Keratinocyte (primary cell): ENCODE measurements around the gene MLEC. TPM values are rescaled to one million over a fixed set of nuclear protein-coding genes. Genes with fewer than 3 reads are reported as not detected.
A peak's percentile ranks its signal among the peaks of the same experiment; 100 is the strongest.

Experiments
- DNase-seq: peaks from one replicate; pipeline ENCODE4 v3.0.0-alpha.2; 2011; ENCODE audit warnings: low read depth, missing footprints, low spot score
- FAIRE-seq: peaks from 2 replicates; lab custom pipeline; 2011; peaks lifted over from hg19 to GRCh38; lab: Jason Lieb, UNC
- H2AFZ ChIP-seq: 2 replicates; pipeline ENCODE4 v1.6.0; 2012; ENCODE audit warnings: low read length, control low read depth, inconsistent platforms; ENCODE audit not compliant: control insufficient read depth
- H3K27ac ChIP-seq: 2 replicates; pipeline ENCODE4 v1.5.1; 2011; ENCODE audit warnings: low read length; ENCODE audit not compliant: control insufficient read depth, insufficient read depth
- H3K27me3 ChIP-seq: 3 replicates; pipeline ENCODE4 v1.6.0; 2011; ENCODE audit warnings: low read length; ENCODE audit not compliant: control insufficient read depth, insufficient read depth; ENCODE audit errors: extremely low read depth
- H3K36me3 ChIP-seq, 2 experiments: 2 replicates in 1 of 2; 3 replicates in 1 of 2; pipeline ENCODE4 v1.5.1; 2011; ENCODE audit warnings: low read length in 2 of 2, mild to moderate bottlenecking in 1 of 2; ENCODE audit not compliant: control insufficient read depth in 2 of 2, insufficient read depth in 2 of 2; ENCODE audit errors: extremely low read depth in 1 of 2
- H3K4me1 ChIP-seq: 3 replicates; pipeline ENCODE4 v1.5.1; 2011; ENCODE audit warnings: low read length; ENCODE audit not compliant: control insufficient read depth, insufficient read depth; ENCODE audit errors: extremely low read depth
- H3K4me2 ChIP-seq: 3 replicates; pipeline ENCODE4 v1.6.0; 2011; ENCODE audit warnings: low read depth, low read length; ENCODE audit not compliant: control insufficient read depth, insufficient read depth; ENCODE audit errors: extremely low read depth
- H3K4me3 ChIP-seq, 3 experiments: fragments of 200-600 bp in 1 of 3; sonication (generic) in 1 of 3; 2 replicates in 2 of 3; 3 replicates in 1 of 3; pipeline ENCODE4 v1.5.1; 2011 to 2016; ENCODE audit warnings: low read length in 3 of 3, mild to moderate bottlenecking in 3 of 3, control low read depth in 2 of 3, inconsistent platforms in 1 of 3, low read depth in 1 of 3, mixed read lengths in 1 of 3, mixed run types in 1 of 3, moderate library complexity in 1 of 3; ENCODE audit not compliant: control insufficient read depth in 2 of 3, insufficient read depth in 2 of 3; ENCODE audit errors: extremely low read depth in 1 of 3
- H3K79me2 ChIP-seq: 2 replicates; pipeline ENCODE4 v1.6.0; 2012; ENCODE audit warnings: low read length; ENCODE audit not compliant: control insufficient read depth, insufficient read depth
- H3K9ac ChIP-seq: 3 replicates; pipeline ENCODE4 v1.6.0; 2011; ENCODE audit warnings: low read length; ENCODE audit not compliant: control insufficient read depth, insufficient read depth; ENCODE audit errors: extremely low read depth
- H3K9me1 ChIP-seq: 3 replicates; pipeline ENCODE4 v1.6.0; 2011; ENCODE audit warnings: low read length; ENCODE audit not compliant: control insufficient read depth, insufficient read depth; ENCODE audit errors: extremely low read depth
- H3K9me3 ChIP-seq: 2 replicates; pipeline ENCODE4 v1.5.1; 2012; ENCODE audit warnings: low read depth, low read length; ENCODE audit not compliant: control insufficient read depth
- H4K20me1 ChIP-seq: 3 replicates; pipeline ENCODE4 v1.6.0; 2011; ENCODE audit warnings: low read length; ENCODE audit not compliant: control insufficient read depth, insufficient read depth; ENCODE audit errors: extremely low read depth
- EZH2 ChIP-seq: IDR thresholded peaks from one replicate; pipeline ENCODE4 v1.6.1; 2012; ENCODE audit warnings: inconsistent platforms, mild to moderate bottlenecking, low read length, moderate library complexity
- dilution Hi-C: fragments of 300-500 bp; cut with MboI; formaldehyde crosslinking; loops from one replicate; pipeline ENCODE4 v1.7.0; 2020; ENCODE audit warnings: low sequenced_read_pairs; ENCODE audit not compliant: extremely low pct_ligation_motif_present
- polyA plus RNA-seq, 5 experiments: library from polyadenylated mRNA; depleted of rRNA in 3 of 5; stranded (reverse) in 3 of 5; stranded (forward) in 1 of 5; unstranded in 1 of 5; fragments of >200 nt; gene quantifications; 1 replicate in 1 of 5; 2 replicates in 3 of 5; 3 replicates in 1 of 5; pipeline versions ENCODE4 v1.2.1 to v1.2.3, GENCODE V29; 2011 to 2012; ENCODE audit warnings: missing spikeins in 2 of 5, low read depth in 1 of 5, low replicate concordance in 1 of 5
- TF ChIP-seq, protein P1 (sequence below), 3 experiments: IDR thresholded peaks in 1 of 3; conservative IDR thresholded peaks in 1 of 3; optimal IDR thresholded peaks in 1 of 3; 2 replicates in 2 of 3; 3 replicates in 1 of 3; pipeline versions ENCODE3 to v1.5.1; 2011; ENCODE audit warnings: low read length in 3 of 3, mild to moderate bottlenecking in 3 of 3, moderate library complexity in 2 of 3, control low read depth in 1 of 3, inconsistent platforms in 1 of 3; ENCODE audit not compliant: insufficient read depth in 2 of 3; ENCODE audit errors: extremely low read depth in 1 of 3

Gene MLEC
- polyA plus RNA-seq, 1 donor (not counting 4 experiments of a cell fraction or from before 2014, with no cell fraction given), result 65.2 TPM

- Histone ChIP-seq H3K4me2 (no peak overlapping the region), H3K27ac (no peak overlapping the region), H3K4me1 (peaks cover 6% of the 10 kb centered on the region), H3K36me3 (peaks cover 37 to 55% of the 10 kb centered on the region in 2 experiments), H3K9me3 (no peaks in the 10 kb centered on the region), H2AFZ (no peak overlapping the region), H3K4me3 (no peak overlapping the region), H3K79me2 (no peaks in the 10 kb centered on the region), H3K9ac (no peak overlapping the region), H3K9me1 (no peaks in the 10 kb centered on the region), H3K27me3 (no peaks in the 10 kb centered on the region), H4K20me1 (no peaks in the 10 kb centered on the region)
- FAIRE-seq (no peak), DNase-seq (no peak)
- dilution Hi-C loops, result no loop called here
- TF ChIP-seq, protein P1, sequence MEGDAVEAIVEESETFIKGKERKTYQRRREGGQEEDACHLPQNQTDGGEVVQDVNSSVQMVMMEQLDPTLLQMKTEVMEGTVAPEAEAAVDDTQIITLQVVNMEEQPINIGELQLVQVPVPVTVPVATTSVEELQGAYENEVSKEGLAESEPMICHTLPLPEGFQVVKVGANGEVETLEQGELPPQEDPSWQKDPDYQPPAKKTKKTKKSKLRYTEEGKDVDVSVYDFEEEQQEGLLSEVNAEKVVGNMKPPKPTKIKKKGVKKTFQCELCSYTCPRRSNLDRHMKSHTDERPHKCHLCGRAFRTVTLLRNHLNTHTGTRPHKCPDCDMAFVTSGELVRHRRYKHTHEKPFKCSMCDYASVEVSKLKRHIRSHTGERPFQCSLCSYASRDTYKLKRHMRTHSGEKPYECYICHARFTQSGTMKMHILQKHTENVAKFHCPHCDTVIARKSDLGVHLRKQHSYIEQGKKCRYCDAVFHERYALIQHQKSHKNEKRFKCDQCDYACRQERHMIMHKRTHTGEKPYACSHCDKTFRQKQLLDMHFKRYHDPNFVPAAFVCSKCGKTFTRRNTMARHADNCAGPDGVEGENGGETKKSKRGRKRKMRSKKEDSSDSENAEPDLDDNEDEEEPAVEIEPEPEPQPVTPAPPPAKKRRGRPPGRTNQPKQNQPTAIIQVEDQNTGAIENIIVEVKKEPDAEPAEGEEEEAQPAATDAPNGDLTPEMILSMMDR (optimal IDR thresholded peaks at IDR 0.05 in 1 of 3, IDR thresholded peaks at IDR 0.05 in 1 of 3, conservative IDR thresholded peaks at IDR 0.05 in 1 of 3; ENCODE audit: extremely low read depth in 1 of 3, insufficient read depth in 2 of 3, low read length in 3 of 3), result no peak
- TF ChIP-seq EZH2, result no peak
Observed at GRCh38 chr12:120719496-120720233, 32.7 kb downstream of the MLEC start.

DNA sequence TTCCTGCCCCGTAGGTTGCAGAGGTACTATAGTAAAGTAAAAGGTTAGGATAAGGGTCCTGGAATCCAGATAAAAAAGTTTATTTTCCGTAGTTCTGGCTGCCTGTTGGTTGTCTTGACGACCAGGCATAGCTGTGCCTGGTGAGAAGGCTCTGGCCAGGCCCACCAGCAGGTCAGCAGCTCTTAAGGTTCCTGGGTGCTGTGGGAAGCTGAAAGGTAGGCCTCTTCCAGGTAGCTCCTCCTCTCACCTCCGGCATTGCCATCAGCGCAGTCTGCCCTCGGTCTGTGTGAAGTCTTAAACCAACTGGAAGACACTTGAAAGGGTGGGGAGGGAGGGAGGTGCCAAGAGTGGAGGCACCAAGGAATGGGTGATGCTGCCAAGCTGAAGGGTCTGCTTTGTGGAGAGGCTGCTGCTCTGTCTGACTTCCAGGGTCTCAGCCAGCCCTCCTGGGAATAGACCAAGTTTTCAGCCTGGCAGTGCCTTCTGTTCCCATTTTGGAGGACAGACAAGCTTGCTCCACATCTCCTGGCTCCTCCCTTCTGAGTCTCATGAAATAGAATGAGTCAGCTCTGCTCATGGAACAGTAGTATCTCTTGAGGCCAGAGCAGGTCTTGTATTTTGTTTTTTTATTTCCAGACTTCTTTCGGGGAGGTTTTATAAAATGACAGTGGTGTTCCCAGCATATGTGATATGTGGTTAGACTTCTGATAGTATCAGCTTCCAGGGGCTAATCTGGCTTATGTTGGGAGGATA lies 33.5 kb downstream of the MLEC start:
- FAIRE-seq, result peak; percentile 56
- Histone ChIP-seq H2AFZ (no peak overlapping the region), H4K20me1 (no peaks in the 10 kb centered on the region), H3K9me3 (no peaks in the 10 kb centered on the region), H3K27me3 (no peaks in the 10 kb centered on the region), H3K4me2 (no peak overlapping the region), H3K4me3 (no peak overlapping the region), H3K9ac (no peak overlapping the region), H3K27ac (no peak overlapping the region), H3K36me3 (peaks cover 33 to 49% of the 10 kb centered on the region in 2 experiments), H3K9me1 (no peaks in the 10 kb centered on the region), H3K79me2 (no peaks in the 10 kb centered on the region), H3K4me1 (peaks cover 9% of the 10 kb centered on the region)
- dilution Hi-C loops, result no loop called here
- no peak for TF ChIP-seq EZH2
- TF ChIP-seq, protein P1 (optimal IDR thresholded peaks at IDR 0.05 in 1 of 3, IDR thresholded peaks at IDR 0.05 in 1 of 3, conservative IDR thresholded peaks at IDR 0.05 in 1 of 3; ENCODE audit: extremely low read depth in 1 of 3, insufficient read depth in 2 of 3, low read length in 3 of 3), result no peak
- no peak for DNase-seq
